ENCODE measurements around the gene IKBKG.
"Not testable (repeated sequence)": the region's sequence is repeated elsewhere in the genome, so short reads cannot be mapped to it uniquely, and the experiment has no call there.

The IKBKG gene

GRCh38 chrX:154547245-154548027 lies at the start of gene IKBKG:
TSS of gene IKBKG (plus strand) at chrX:154547620. CDS start at chrX:154552003, 4,383 bp downstream.
- peak; percentile 69 to 80 for DNase-seq (ENCODE audit: low read depth in 1 of 2, low spot score in 1 of 2)

GRCh38 chrX:154501423-154501822 lies 46.0 kb upstream of the IKBKG start:
- DNase-seq (ENCODE audit: low read depth in 1 of 2, low spot score in 1 of 2), result not testable (repeated sequence)

- no peak for DNase-seq (ENCODE audit: low read depth in 1 of 2, low spot score in 1 of 2)
Observed at GRCh38 chrX:154502098-154502497, 45.3 kb upstream of the IKBKG start.

- no peak for DNase-seq (ENCODE audit: low read depth in 1 of 2, low spot score in 1 of 2)
Observed at GRCh38 chrX:154502989-154503388, 44.4 kb upstream of the IKBKG start.

- DNase-seq (ENCODE audit: low read depth in 1 of 2, low spot score in 1 of 2), result no peak
Observed at GRCh38 chrX:154505734-154506133, 41.7 kb upstream of the IKBKG start.

- no peak for DNase-seq (ENCODE audit: low read depth in 1 of 2, low spot score in 1 of 2)
Observed at GRCh38 chrX:154506483-154507332, 40.7 kb upstream of the IKBKG start.

- DNase-seq (ENCODE audit: low read depth in 1 of 2, low spot score in 1 of 2), result no peak
Observed at GRCh38 chrX:154507673-154508383, 39.6 kb upstream of the IKBKG start.

GRCh38 chrX:154508384-154508745 lies 39.1 kb upstream of the IKBKG start:
- DNase-seq (ENCODE audit: low read depth in 1 of 2, low spot score in 1 of 2), result no peak

- no peak for DNase-seq (ENCODE audit: low read depth in 1 of 2, low spot score in 1 of 2)
Observed at GRCh38 chrX:154509455-154509854, 38.0 kb upstream of the IKBKG start.

GRCh38 chrX:154511761-154512160 lies 35.7 kb upstream of the IKBKG start:
- no peak for DNase-seq (ENCODE audit: low read depth in 1 of 2, low spot score in 1 of 2)

GRCh38 chrX:154512879-154513553 lies 34.4 kb upstream of the IKBKG start:
- DNase-seq (ENCODE audit: low read depth in 1 of 2, low spot score in 1 of 2), result no peak

GRCh38 chrX:154513716-154514115 lies 33.7 kb upstream of the IKBKG start:
- no peak for DNase-seq (ENCODE audit: low read depth in 1 of 2, low spot score in 1 of 2)

GRCh38 chrX:154515090-154515965 lies 32.1 kb upstream of the IKBKG start:
- DNase-seq (ENCODE audit: low read depth in 1 of 2, low spot score in 1 of 2), result no peak

GRCh38 chrX:154515966-154516655 lies 31.3 kb upstream of the IKBKG start, which contains the start of gene FAM3A:
TSS of gene FAM3A (minus strand) at chrX:154516232. CDS start at chrX:154515772, 460 bp downstream.
- peak; percentile 81 to 87 for DNase-seq (ENCODE audit: low read depth in 1 of 2, low spot score in 1 of 2)

GRCh38 chrX:154516656-154517100 lies 30.7 kb upstream of the IKBKG start:
- no peak for DNase-seq (ENCODE audit: low read depth in 1 of 2, low spot score in 1 of 2)

- DNase-seq (ENCODE audit: low read depth in 1 of 2, low spot score in 1 of 2), result no peak
Observed at GRCh38 chrX:154517101-154517781, 30.2 kb upstream of the IKBKG start.

GRCh38 chrX:154519389-154519788 lies 28.0 kb upstream of the IKBKG start:
- no peak for DNase-seq (ENCODE audit: low read depth in 1 of 2, low spot score in 1 of 2)

GRCh38 chrX:154525606-154526490 lies 21.6 kb upstream of the IKBKG start:
- no peak for DNase-seq (ENCODE audit: low read depth in 1 of 2, low spot score in 1 of 2)

Data from activated T-helper 1 cell treated with anti-CD3 and anti-CD28 coated beads, Interleukin-2, amount 50 U/mL, for 16 hours (primary cell).